CD14-positive monocyte (primary cell): ENCODE data around the gene CFAP97. TPM values are rescaled to one million over a fixed set of nuclear protein-coding genes. Genes with fewer than 3 reads are reported as not detected.

Experiments
- DNase-seq, 3 donors: peaks; one replicate each; pipeline ENCODE4 v3.0.0-alpha.2; 2011 to 2022
- H2AFZ ChIP-seq: 2 replicates; pipeline ENCODE4 v1.6.0; 2012; ENCODE audit warnings: mild to moderate bottlenecking, low read depth, low read length, inconsistent platforms; ENCODE audit not compliant: insufficient read depth, poor library complexity, severe bottlenecking
- H3K27ac ChIP-seq, 2 donors: 1 replicate in 1 of 2; 2 replicates in 1 of 2; pipeline ENCODE4 v1.5.1; 2012 to 2013; ENCODE audit warnings: low read length in 2 of 2, control low read depth in 1 of 2, inconsistent platforms in 1 of 2, low read depth in 1 of 2, mild to moderate bottlenecking in 1 of 2
- H3K27me3 ChIP-seq, 2 donors: one replicate each; pipeline versions ENCODE4 v1.6.0 to v1.6.1; 2011 to 2013; ENCODE audit warnings: low read length in 2 of 2; ENCODE audit not compliant: control insufficient read depth in 2 of 2, insufficient read depth in 2 of 2
- H3K36me3 ChIP-seq, 2 donors: replicated peaks in 1 of 2; 1 replicate in 1 of 2; 2 replicates in 1 of 2; pipeline versions ENCODE4 v1.5.1 to v1.6.1; 2012 to 2013; ENCODE audit warnings: low read length in 2 of 2, control low read depth in 1 of 2, inconsistent platforms in 1 of 2, mild to moderate bottlenecking in 1 of 2; ENCODE audit not compliant: insufficient read depth in 2 of 2, control insufficient read depth in 1 of 2
- H3K4me1 ChIP-seq, 2 donors: 1 replicate in 1 of 2; 2 replicates in 1 of 2; pipeline versions ENCODE4 v1.5.1 to v1.6.1; 2012 to 2013; ENCODE audit warnings: low read length in 2 of 2, control low read depth in 1 of 2, inconsistent platforms in 1 of 2, mild to moderate bottlenecking in 1 of 2, moderate library complexity in 1 of 2; ENCODE audit not compliant: insufficient read depth in 2 of 2, control insufficient read depth in 1 of 2
- H3K4me2 ChIP-seq: replicated peaks from 2 replicates; pipeline ENCODE3; 2012; ENCODE audit warnings: low read length, moderate library complexity, mild to moderate bottlenecking; ENCODE audit not compliant: poor library complexity, severe bottlenecking; ENCODE audit errors: extremely low read depth
- H3K4me3 ChIP-seq, 3 experiments: fragments of 200-600 bp in 1 of 3; sonication (generic) in 1 of 3; replicated peaks in 1 of 3; 1 replicate in 2 of 3; 2 replicates in 1 of 3; pipeline ENCODE4 v1.5.1; 2011 to 2013; ENCODE audit warnings: low read length in 3 of 3, mild to moderate bottlenecking in 3 of 3, control low read depth in 2 of 3, low read depth in 2 of 3, inconsistent platforms in 1 of 3, moderate library complexity in 1 of 3
- H3K79me2 ChIP-seq: 2 replicates; pipeline ENCODE4 v1.6.0; 2012; ENCODE audit warnings: mild to moderate bottlenecking, control low read depth, inconsistent platforms, low read length, moderate library complexity; ENCODE audit not compliant: insufficient read depth
- H3K9ac ChIP-seq: 2 replicates; pipeline ENCODE4 v1.6.0; 2017; ENCODE audit warnings: low read length, mild to moderate bottlenecking; ENCODE audit not compliant: insufficient read depth, poor library complexity, severe bottlenecking
- H3K9me3 ChIP-seq, 2 donors: replicated peaks in 1 of 2; 1 replicate in 1 of 2; 2 replicates in 1 of 2; pipeline versions ENCODE4 v1.5.1 to v1.6.1; 2012 to 2013; ENCODE audit warnings: low read length in 2 of 2, control low read depth in 1 of 2; ENCODE audit not compliant: control insufficient read depth in 1 of 2, insufficient read depth in 1 of 2
- H4K20me1 ChIP-seq: 2 replicates; pipeline ENCODE4 v1.6.0; 2012; ENCODE audit warnings: mild to moderate bottlenecking, low read length, control low read depth, moderate library complexity; ENCODE audit not compliant: insufficient read depth
- H3K27ac Mint-ChIP-seq, 7 donors: one replicate each; pipeline ENCODE4 v1.8.0; 2020; ENCODE audit warnings: mild to moderate bottlenecking in 7 of 7, mixed read lengths in 7 of 7, moderate library complexity in 6 of 7, inconsistent platforms in 2 of 7
- H3K27me3 Mint-ChIP-seq, 3 donors: one replicate each; pipeline ENCODE4 v1.8.0; 2021 to 2022; ENCODE audit warnings: low read depth in 3 of 3, mild to moderate bottlenecking in 3 of 3, mixed read lengths in 3 of 3, moderate library complexity in 3 of 3, inconsistent platforms in 1 of 3
- H3K36me3 Mint-ChIP-seq, 2 donors: one replicate each; pipeline ENCODE4 v1.8.0; 2020; ENCODE audit warnings: mixed read lengths in 2 of 2, inconsistent platforms in 1 of 2, mild to moderate bottlenecking in 1 of 2
- H3K4me1 Mint-ChIP-seq: one replicate; pipeline ENCODE4 v1.8.0; 2020; ENCODE audit warnings: mild to moderate bottlenecking, mixed read lengths
- H3K4me3 Mint-ChIP-seq, 2 donors: one replicate each; pipeline ENCODE4 v1.8.0; 2020; ENCODE audit warnings: mild to moderate bottlenecking in 2 of 2, mixed read lengths in 2 of 2, moderate library complexity in 1 of 2
- H3K9me3 Mint-ChIP-seq, 7 donors: one replicate each; pipeline ENCODE4 v1.8.0; 2020 to 2022; ENCODE audit warnings: mixed read lengths in 7 of 7, mild to moderate bottlenecking in 6 of 7, moderate library complexity in 6 of 7, inconsistent platforms in 2 of 7
- CTCF ChIP-seq: fragments of 200-600 bp; IDR thresholded peaks from one replicate; pipeline ENCODE4 v1.8.0; 2022; ENCODE audit warnings: antibody characterized with exemption, mild to moderate bottlenecking
- WGBS: methylation state at CpG from one replicate; pipeline ENCODE4 v1.1.5; 2013; ENCODE audit warnings: missing lambda C conversion rate; ENCODE audit not compliant: insufficient coverage; 5-methylcytosine and 5-hydroxymethylcytosine counted together
- intact Hi-C, 2 donors: fragments of 100-400 bp; cut with micrococcal nuclease; formaldehyde crosslinking; loops; one replicate each; pipeline versions ENCODE4 v1.15.0 to v1.15.1; 2023
- polyA plus RNA-seq, 3 donors: library from polyadenylated mRNA; depleted of rRNA in 1 of 3; unstranded in 2 of 3; stranded (reverse) in 1 of 3; fragments of 300-500 nt in 2 of 3; fragments of >200 nt in 1 of 3; fragmentation: Illumina TruSeq in 2 of 3; gene quantifications; 1 replicate in 2 of 3; 2 replicates in 1 of 3; pipeline ENCODE4 v1.2.3, GENCODE V29; 2012 to 2021

Gene CFAP97
- polyA plus RNA-seq, 3 donors, result 2.7 to 16.8 (median 12.3) TPM

- no peak overlapping the region for H3K4me3 Mint-ChIP-seq
- Histone ChIP-seq H3K27ac (no peak overlapping the region), H3K79me2 (no peaks in the 10 kb centered on the region), H3K9me3 (no peaks in the 10 kb centered on the region), H3K27me3 (peaks cover 14 to 18% of the 10 kb centered on the region in 2 donors), H3K4me2 (no peak overlapping the region), H3K4me1 (no peaks in the 10 kb centered on the region), H3K36me3 (no peaks in the 10 kb centered on the region), H4K20me1 (no peaks in the 10 kb centered on the region), H2AFZ (no peak overlapping the region), H3K9ac (no peak overlapping the region), H3K4me3 (no peak overlapping the region)
- H3K36me3 Mint-ChIP-seq, result no peaks in the 10 kb centered on the region
- DNase-seq, result no peak
- no peaks in the 10 kb centered on the region for H3K4me1 Mint-ChIP-seq
- H3K27ac Mint-ChIP-seq, result no peak overlapping the region
- H3K27me3 Mint-ChIP-seq, result peaks cover 31 to 38% (median 35%) of the 10 kb centered on the region in 3 donors
- H3K9me3 Mint-ChIP-seq, result peaks cover 0 to 4% (median 0%) of the 10 kb centered on the region in 7 donors
- WGBS, result 100% methylated on average over 1 of the region's 6 CpGs
- intact Hi-C loops, result no loop called here
- no peak for TF ChIP-seq CTCF
Measured at GRCh38 chr4:185217408-185217975, 13.7 kb upstream of the CFAP97 start.

GRCh38 chr4:185215261-185215660 is 11.5 kb upstream of the CFAP97 start:
- Histone ChIP-seq H3K4me1 (peaks cover 7 to 9% of the 10 kb centered on the region in 2 donors), H4K20me1 (no peaks in the 10 kb centered on the region), H3K9ac (no peak overlapping the region), H3K9me3 (peaks cover 0 to 13% of the 10 kb centered on the region in 2 donors), H3K4me3 (no peak overlapping the region), H3K79me2 (no peaks in the 10 kb centered on the region), H3K4me2 (no peak overlapping the region), H2AFZ (no peak overlapping the region), H3K36me3 (no peaks in the 10 kb centered on the region), H3K27me3 (peaks cover 35 to 40% of the 10 kb centered on the region in 2 donors), H3K27ac (no peak overlapping the region)
- H3K36me3 Mint-ChIP-seq, result peaks cover 0 to 6% of the 10 kb centered on the region in 2 donors
- DNase-seq, result no peak
- TF ChIP-seq CTCF, result no peak
- WGBS, result no CpG with 5 or more reads among the region's 2 CpGs
- H3K27me3 Mint-ChIP-seq, result peaks cover 52 to 57% (median 54%) of the 10 kb centered on the region in 3 donors
- H3K27ac Mint-ChIP-seq, result no peak overlapping the region
- H3K9me3 Mint-ChIP-seq, result peaks cover 0 to 8% (median 4%) of the 10 kb centered on the region in 7 donors
- no peak overlapping the region for H3K4me3 Mint-ChIP-seq
- H3K4me1 Mint-ChIP-seq, result peaks cover 9% of the 10 kb centered on the region
- intact Hi-C loops, result no loop called here
